ENCODE data around the gene MSANTD4.

Gene MSANTD4

DNA sequence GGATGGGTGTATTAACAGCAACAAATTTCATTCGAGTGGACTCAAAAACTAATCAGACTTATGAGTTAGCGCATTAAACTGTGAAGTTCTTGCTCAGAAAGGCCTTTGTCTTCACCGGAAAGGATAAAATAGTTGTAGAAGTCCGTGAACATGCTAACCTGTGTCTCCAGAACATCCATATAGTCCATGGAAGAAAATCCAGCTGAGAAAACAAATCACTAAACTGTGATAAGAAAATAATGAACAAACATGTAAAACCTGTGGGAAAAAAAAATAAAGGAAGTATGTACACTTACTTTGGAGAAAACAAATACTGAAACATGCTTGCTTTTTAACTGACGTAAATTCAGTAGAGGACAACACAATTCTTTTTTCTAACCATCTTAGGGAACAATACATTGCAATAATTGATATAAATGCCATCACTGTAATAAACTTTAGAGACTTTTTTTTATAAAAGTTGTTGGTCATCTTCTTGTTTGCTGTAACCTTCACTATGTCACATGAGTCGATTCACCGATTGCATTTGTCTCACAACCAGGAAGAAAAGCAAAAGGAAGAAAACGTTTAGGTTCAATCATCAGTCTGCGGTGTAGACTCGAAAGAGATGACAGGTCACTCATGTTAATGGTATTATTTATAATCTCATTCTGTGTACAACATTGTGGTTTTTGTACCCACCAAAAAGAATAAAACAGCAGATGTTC lies 41.9 kb downstream of the MSANTD4 start:
- Mint-ChIP-seq H3K9me3 (peaks cover 0 to 5% of the 10 kb centered on the region in 2 donors), H3K4me1 (no peaks in the 10 kb centered on the region), H3K27ac (no peak overlapping the region), H3K4me3 (no peak overlapping the region), H3K27me3 (no peaks in the 10 kb centered on the region)
- DNase-seq (no peak), ATAC-seq (no peak)

DNA sequence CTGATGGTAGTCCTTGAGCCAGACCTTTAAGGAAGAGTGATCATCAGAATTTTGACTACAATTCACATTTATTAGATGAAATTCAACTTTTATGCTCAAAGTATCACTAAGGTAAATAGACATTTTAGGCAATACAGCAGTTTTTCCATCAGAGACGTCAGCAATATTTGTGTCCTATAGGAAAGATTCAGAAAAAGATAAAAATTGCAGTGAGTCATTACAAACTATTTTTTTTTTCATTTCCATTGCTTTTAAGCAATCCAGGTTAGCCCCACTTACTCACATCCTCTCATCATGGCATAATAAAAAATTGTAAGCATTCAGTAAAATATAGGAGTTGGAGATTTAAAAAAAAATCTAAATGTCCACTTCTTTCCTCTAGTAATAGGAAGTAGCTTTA lies 46.9 kb downstream of the MSANTD4 start:
- no peak overlapping the region for H3K27ac Mint-ChIP-seq
- DNase-seq, result no peak
- no peaks in the 10 kb centered on the region for H3K9me3 Mint-ChIP-seq
- H3K4me3 Mint-ChIP-seq, result no peak overlapping the region
- no peaks in the 10 kb centered on the region for H3K27me3 Mint-ChIP-seq
- no peaks in the 10 kb centered on the region for H3K4me1 Mint-ChIP-seq
- no peak for ATAC-seq

GRCh38 chr11:105969756-105970155 lies 52.3 kb downstream of the MSANTD4 start:
- no peak for ATAC-seq
- H3K4me1 Mint-ChIP-seq, result no peaks in the 10 kb centered on the region
- H3K27ac Mint-ChIP-seq, result no peak overlapping the region
- no peaks in the 10 kb centered on the region for H3K9me3 Mint-ChIP-seq
- no peak for DNase-seq
- no peak overlapping the region for H3K4me3 Mint-ChIP-seq
- H3K27me3 Mint-ChIP-seq, result no peaks in the 10 kb centered on the region

DNA sequence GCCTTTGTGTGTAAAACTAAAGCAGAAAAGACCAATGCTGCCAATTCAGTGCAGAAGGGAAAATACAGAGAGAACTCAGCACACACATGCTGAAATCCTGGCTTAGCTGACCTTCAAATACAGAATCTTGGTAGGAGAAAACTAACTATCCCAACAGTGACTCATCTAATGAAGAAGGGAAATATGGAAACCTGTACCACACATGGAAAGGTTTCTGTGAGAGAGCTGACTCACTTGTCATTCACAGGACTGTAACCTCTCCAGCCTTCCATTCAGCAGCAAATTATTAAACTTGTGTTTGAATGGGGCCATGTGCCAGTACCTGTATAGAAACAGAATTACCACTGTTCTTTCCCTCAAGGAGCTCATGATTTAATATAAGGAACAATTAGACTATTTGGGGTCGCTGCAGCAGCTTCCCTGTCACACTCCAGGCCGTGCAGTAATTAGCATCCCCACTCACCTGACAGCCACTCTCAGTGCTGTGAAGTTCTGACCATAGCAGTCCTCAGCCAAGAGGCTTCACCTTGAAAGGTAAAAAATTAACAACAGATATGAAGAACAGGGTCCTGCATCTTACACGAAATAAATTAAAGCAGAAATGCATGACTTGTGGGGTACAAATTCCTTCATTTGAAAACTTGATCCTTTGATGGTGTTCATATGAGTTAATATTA lies 53.9 kb downstream of the MSANTD4 start:
- Mint-ChIP-seq H3K4me1 (no peaks in the 10 kb centered on the region), H3K27ac (no peak overlapping the region), H3K27me3 (no peaks in the 10 kb centered on the region), H3K9me3 (no peaks in the 10 kb centered on the region), H3K4me3 (no peak overlapping the region)
- no peak for ATAC-seq
- no peak for DNase-seq

GRCh38 chr11:105960252-105961245 lies 61.5 kb downstream of the MSANTD4 start:
- Mint-ChIP-seq H3K27me3 (no peaks in the 10 kb centered on the region), H3K4me3 (no peak overlapping the region), H3K27ac (no peak overlapping the region), H3K9me3 (peaks cover 5 to 22% of the 10 kb centered on the region in 2 donors), H3K4me1 (no peaks in the 10 kb centered on the region)
- ATAC-seq (no peak), DNase-seq (no peak)
